Cardiac muscle cell (in vitro differentiated cells and primary cell): ENCODE results near the gene LPP. TPM values are rescaled to one million over a fixed set of nuclear protein-coding genes. Genes with fewer than 3 reads are reported as not detected.
A peak's percentile ranks its signal among the peaks of the same experiment; 100 is the strongest.
"Not testable (repeated sequence)": the region's sequence is repeated elsewhere in the genome, so short reads cannot be mapped to it uniquely, and the experiment has no call there.

Experiments
- DNase-seq, 2 donors: peaks; one replicate each; pipeline versions ENCODE4 v3.0.0 to v3.0.0-alpha.2; 2010 to 2017; ENCODE audit warnings: low read depth in 1 of 2, low spot score in 1 of 2
- H3K27ac ChIP-seq: fragments of 200-600 bp; sonication (generic); 2 replicates; pipeline ENCODE4 v1.5.1; 2016
- H3K27me3 ChIP-seq: fragments of 200-600 bp; sonication (generic); 2 replicates; pipeline ENCODE4 v1.6.0; 2016; ENCODE audit warnings: control low read depth
- H3K36me3 ChIP-seq: fragments of 200-600 bp; sonication (generic); 2 replicates; pipeline ENCODE4 v1.5.1; 2016; ENCODE audit warnings: control low read depth
- H3K4me1 ChIP-seq: fragments of 200-600 bp; sonication (generic); 2 replicates; pipeline ENCODE4 v1.8.1; 2017; ENCODE audit warnings: low read depth, mild to moderate bottlenecking, mixed run types
- H3K4me3 ChIP-seq: fragments of 200-600 bp; sonication (generic); 2 replicates; pipeline ENCODE4 v1.5.1; 2016; ENCODE audit warnings: mild to moderate bottlenecking
- H3K9me3 ChIP-seq: fragments of 200-600 bp; sonication (generic); 2 replicates; pipeline ENCODE4 v1.5.1; 2017; ENCODE audit warnings: low read depth, mild to moderate bottlenecking, control low read depth
- polyA plus RNA-seq: library from polyadenylated mRNA; unstranded; fragments of >200 nt; fragmentation: Nextera tagmentation; extraction: Ambion mirVana; gene quantifications from 2 replicates; pipeline ENCODE4 v1.2.1, GENCODE V29; 2016
- total RNA-seq: library from RNA; depleted of rRNA; stranded (reverse); fragments of >200 nt; gene quantifications from 2 replicates; pipeline ENCODE4 v1.2.3, GENCODE V29; 2016
- TF ChIP-seq, protein P1 (sequence below): IDR thresholded peaks from 2 replicates; pipeline ENCODE4 v1.5.1; 2012; ENCODE audit warnings: low read depth, mild to moderate bottlenecking, low read length

The LPP gene
- total and polyA plus RNA-seq, 2 experiments from 2014 or later, result 21.4 to 45.2 TPM

GRCh38 chr3:188416041-188416440 is 262.1 kb downstream of the LPP start:
- Histone ChIP-seq H3K27ac (no peak overlapping the region), H3K36me3 (no peaks in the 10 kb centered on the region), H3K4me1 (no peaks in the 10 kb centered on the region), H3K9me3 (no peaks in the 10 kb centered on the region), H3K27me3 (no peaks in the 10 kb centered on the region), H3K4me3 (no peak overlapping the region)
- TF ChIP-seq, protein P1, sequence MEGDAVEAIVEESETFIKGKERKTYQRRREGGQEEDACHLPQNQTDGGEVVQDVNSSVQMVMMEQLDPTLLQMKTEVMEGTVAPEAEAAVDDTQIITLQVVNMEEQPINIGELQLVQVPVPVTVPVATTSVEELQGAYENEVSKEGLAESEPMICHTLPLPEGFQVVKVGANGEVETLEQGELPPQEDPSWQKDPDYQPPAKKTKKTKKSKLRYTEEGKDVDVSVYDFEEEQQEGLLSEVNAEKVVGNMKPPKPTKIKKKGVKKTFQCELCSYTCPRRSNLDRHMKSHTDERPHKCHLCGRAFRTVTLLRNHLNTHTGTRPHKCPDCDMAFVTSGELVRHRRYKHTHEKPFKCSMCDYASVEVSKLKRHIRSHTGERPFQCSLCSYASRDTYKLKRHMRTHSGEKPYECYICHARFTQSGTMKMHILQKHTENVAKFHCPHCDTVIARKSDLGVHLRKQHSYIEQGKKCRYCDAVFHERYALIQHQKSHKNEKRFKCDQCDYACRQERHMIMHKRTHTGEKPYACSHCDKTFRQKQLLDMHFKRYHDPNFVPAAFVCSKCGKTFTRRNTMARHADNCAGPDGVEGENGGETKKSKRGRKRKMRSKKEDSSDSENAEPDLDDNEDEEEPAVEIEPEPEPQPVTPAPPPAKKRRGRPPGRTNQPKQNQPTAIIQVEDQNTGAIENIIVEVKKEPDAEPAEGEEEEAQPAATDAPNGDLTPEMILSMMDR, result no peak
- no peak for DNase-seq

- DNase-seq, result no peak
- H3K4me1 ChIP-seq, result no peaks in the 10 kb centered on the region
- no peak overlapping the region for H3K27ac ChIP-seq
Measured at GRCh38 chr3:188417271-188417696, 263.3 kb downstream of the LPP start.

GRCh38 chr3:188417766-188418165 is 263.8 kb downstream of the LPP start:
- H3K27me3 ChIP-seq, result no peaks in the 10 kb centered on the region
- TF ChIP-seq, protein P1, result no peak

More at GRCh38 chr3:188417271-188417696, 263.3 kb downstream of the LPP start:
- TF ChIP-seq, protein P1, result no peak
- Histone ChIP-seq H3K27me3 (no peaks in the 10 kb centered on the region), H3K9me3 (no peaks in the 10 kb centered on the region), H3K36me3 (no peaks in the 10 kb centered on the region), H3K4me3 (no peak overlapping the region)

GRCh38 chr3:188421151-188421821 is 267.3 kb downstream of the LPP start:
- Histone ChIP-seq H3K27me3 (no peaks in the 10 kb centered on the region), H3K27ac (no peak overlapping the region), H3K4me1 (no peaks in the 10 kb centered on the region), H3K36me3 (no peaks in the 10 kb centered on the region), H3K4me3 (no peak overlapping the region), H3K9me3 (no peaks in the 10 kb centered on the region)
- peak in 1 of 2 donors; percentile 81 for DNase-seq
- TF ChIP-seq, protein P1, result no peak

More at GRCh38 chr3:188417766-188418165, 263.8 kb downstream of the LPP start:
- no peaks in the 10 kb centered on the region for H3K9me3 ChIP-seq
- no peak for DNase-seq
- H3K4me3 ChIP-seq, result no peak overlapping the region
- no peak overlapping the region for H3K27ac ChIP-seq
- H3K36me3 ChIP-seq, result no peaks in the 10 kb centered on the region
- H3K4me1 ChIP-seq, result no peaks in the 10 kb centered on the region

GRCh38 chr3:188421836-188422540 is 268.0 kb downstream of the LPP start:
- Histone ChIP-seq H3K4me1 (no peaks in the 10 kb centered on the region), H3K27ac (no peak overlapping the region), H3K4me3 (no peak overlapping the region), H3K27me3 (no peaks in the 10 kb centered on the region), H3K9me3 (no peaks in the 10 kb centered on the region), H3K36me3 (no peaks in the 10 kb centered on the region)
- TF ChIP-seq, protein P1, result no peak
- no peak for DNase-seq

- H3K27ac ChIP-seq, H3K9me3 ChIP-seq, H3K27me3 ChIP-seq, H3K36me3 ChIP-seq, H3K4me3 ChIP-seq, DNase-seq, H3K4me1 ChIP-seq: not testable (repeated sequence)
Measured at GRCh38 chr3:188427981-188428380, 274.0 kb downstream of the LPP start.
